Trophoblast cell (in vitro differentiated cells and primary cell): ENCODE data around the gene PAX5.
A peak's percentile ranks its signal among the peaks of the same experiment; 100 is the strongest.

Experiments used
- DNase-seq, 2 donors: peaks; one replicate each; pipeline ENCODE4 v3.0.0-alpha.2; 2016
- H2AFZ ChIP-seq: 2 replicates; pipeline ENCODE4 v1.6.1; 2013; ENCODE audit warnings: low read length, moderate library complexity, mild to moderate bottlenecking; ENCODE audit not compliant: insufficient read depth, poor library complexity
- H2AK5ac ChIP-seq: 2 replicates; pipeline ENCODE4 v1.6.1; 2013; ENCODE audit warnings: mild to moderate bottlenecking, low read length
- H2BK120ac ChIP-seq: 2 replicates; pipeline ENCODE4 v1.6.1; 2013; ENCODE audit warnings: low read length, mild to moderate bottlenecking, moderate library complexity; ENCODE audit not compliant: insufficient read depth, poor library complexity
- H2BK12ac ChIP-seq: 2 replicates; pipeline ENCODE4 v1.6.1; 2013; ENCODE audit warnings: mild to moderate bottlenecking, low read length, moderate library complexity
- H2BK5ac ChIP-seq: 2 replicates; pipeline ENCODE4 v1.6.1; 2013; ENCODE audit warnings: low read length, low read depth, moderate library complexity, mild to moderate bottlenecking; ENCODE audit not compliant: poor library complexity
- H3K14ac ChIP-seq: 2 replicates; pipeline ENCODE4 v1.6.1; 2013; ENCODE audit warnings: mild to moderate bottlenecking, low read length
- H3K18ac ChIP-seq: 2 replicates; pipeline ENCODE4 v1.6.1; 2013; ENCODE audit warnings: mild to moderate bottlenecking, low read length
- H3K23ac ChIP-seq: 2 replicates; pipeline ENCODE4 v1.6.1; 2013; ENCODE audit warnings: low read length
- H3K27ac ChIP-seq: 2 replicates; pipeline ENCODE4 v1.5.1; 2013; ENCODE audit warnings: low read depth, mild to moderate bottlenecking, inconsistent platforms, low read length, moderate library complexity
- H3K27me3 ChIP-seq: 2 replicates; pipeline ENCODE4 v1.6.1; 2013; ENCODE audit warnings: inconsistent platforms, mild to moderate bottlenecking, low read length, moderate library complexity; ENCODE audit not compliant: insufficient read depth
- H3K36me3 ChIP-seq, 2 experiments: 1 replicate in 1 of 2; 2 replicates in 1 of 2; pipeline ENCODE4 v1.6.1; 2013; ENCODE audit warnings: low read length in 2 of 2, mild to moderate bottlenecking in 2 of 2, moderate library complexity in 1 of 2; ENCODE audit not compliant: insufficient read depth in 2 of 2, control insufficient read depth in 1 of 2
- H3K4ac ChIP-seq: 2 replicates; pipeline ENCODE4 v1.6.1; 2013; ENCODE audit warnings: low read depth, mild to moderate bottlenecking, low read length, moderate library complexity
- H3K4me1 ChIP-seq, 2 experiments: 1 replicate in 1 of 2; 2 replicates in 1 of 2; pipeline ENCODE4 v1.6.1; 2013; ENCODE audit warnings: low read length in 2 of 2, mild to moderate bottlenecking in 2 of 2, moderate library complexity in 1 of 2; ENCODE audit not compliant: insufficient read depth in 2 of 2, control insufficient read depth in 1 of 2
- H3K4me2 ChIP-seq: 2 replicates; pipeline ENCODE4 v1.6.1; 2013; ENCODE audit warnings: inconsistent platforms, mild to moderate bottlenecking, low read length, moderate library complexity
- H3K4me3 ChIP-seq: 2 replicates; pipeline ENCODE4 v1.5.1; 2013; ENCODE audit warnings: mild to moderate bottlenecking, low read depth, low read length, inconsistent platforms
- H3K79me1 ChIP-seq: one replicate; pipeline ENCODE4 v1.6.1; 2013; ENCODE audit warnings: low read length
- H3K79me2 ChIP-seq: 2 replicates; pipeline ENCODE4 v1.6.1; 2013; ENCODE audit warnings: low read length, mild to moderate bottlenecking; ENCODE audit not compliant: control insufficient read depth, insufficient read depth, poor library complexity
- H3K9ac ChIP-seq: 2 replicates; pipeline ENCODE4 v1.6.1; 2013; ENCODE audit warnings: mild to moderate bottlenecking, low read length
- H3K9me3 ChIP-seq: 2 replicates; pipeline ENCODE4 v1.6.1; 2013; ENCODE audit warnings: low read depth, mild to moderate bottlenecking, control low read depth, inconsistent platforms, low read length; ENCODE audit not compliant: insufficient read depth
- H4K12ac ChIP-seq: 2 replicates; pipeline ENCODE4 v1.6.1; 2013; ENCODE audit warnings: low read depth, mild to moderate bottlenecking, low read length, moderate library complexity
- H4K8ac ChIP-seq: 2 replicates; pipeline ENCODE4 v1.6.1; 2013; ENCODE audit warnings: low read depth, mild to moderate bottlenecking, low read length, moderate library complexity
- H4K91ac ChIP-seq: one replicate; pipeline ENCODE4 v1.6.1; 2013; ENCODE audit warnings: low read depth, mild to moderate bottlenecking, low read length, moderate library complexity
- WGBS: extraction: QIAGEN DNeasy Blood & Tissue Kit; methylation state at CpG from one replicate; pipeline ENCODE4 v1.1.7; 2013; ENCODE audit warnings: missing lambda C conversion rate; ENCODE audit not compliant: insufficient read length, insufficient coverage; ENCODE audit errors: extremely low coverage; 5-methylcytosine and 5-hydroxymethylcytosine counted together

The PAX5 gene

DNA sequence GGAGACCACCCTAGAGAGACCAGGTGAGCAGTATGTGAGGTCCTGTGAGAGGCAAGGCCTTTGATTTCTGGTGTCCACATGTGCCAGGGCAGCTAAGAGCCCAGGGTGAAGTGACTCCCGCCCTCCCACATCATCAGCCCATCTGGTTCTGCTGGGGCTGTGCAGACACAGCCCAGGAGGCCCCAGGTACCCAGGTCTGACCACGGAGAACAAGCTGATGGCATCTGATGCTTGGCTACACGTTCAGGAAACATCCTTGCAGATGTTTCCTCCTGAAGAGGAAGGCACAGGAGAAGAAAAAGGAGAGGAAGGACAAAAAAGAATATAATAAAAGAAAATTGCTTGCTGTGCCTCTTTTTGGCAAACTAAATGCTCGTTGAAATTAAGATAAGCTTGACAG lies 225.8 kb downstream of the PAX5 start:
- Histone ChIP-seq H2BK12ac (no peak overlapping the region), H2AK5ac (no peak overlapping the region), H3K79me1 (no peaks in the 10 kb centered on the region), H3K4me3 (no peak overlapping the region), H4K8ac (no peak overlapping the region), H3K18ac (no peak overlapping the region), H3K4me1 (no peaks in the 10 kb centered on the region), H3K27ac (no peak overlapping the region), H3K9me3 (no peaks in the 10 kb centered on the region), H3K4ac (no peak overlapping the region), H3K36me3 (no peaks in the 10 kb centered on the region), H2BK120ac (no peak overlapping the region), H4K12ac (no peak overlapping the region), H2BK5ac (no peak overlapping the region), H3K14ac (no peak overlapping the region), H3K9ac (no peak overlapping the region), H3K27me3 (no peaks in the 10 kb centered on the region), H2AFZ (no peak overlapping the region), H3K4me2 (no peak overlapping the region), H4K91ac (no peak overlapping the region), H3K23ac (no peak overlapping the region), H3K79me2 (no peaks in the 10 kb centered on the region)
- DNase-seq: no peak
- WGBS: no CpG with 5 or more reads among the region's 4 CpGs

DNA sequence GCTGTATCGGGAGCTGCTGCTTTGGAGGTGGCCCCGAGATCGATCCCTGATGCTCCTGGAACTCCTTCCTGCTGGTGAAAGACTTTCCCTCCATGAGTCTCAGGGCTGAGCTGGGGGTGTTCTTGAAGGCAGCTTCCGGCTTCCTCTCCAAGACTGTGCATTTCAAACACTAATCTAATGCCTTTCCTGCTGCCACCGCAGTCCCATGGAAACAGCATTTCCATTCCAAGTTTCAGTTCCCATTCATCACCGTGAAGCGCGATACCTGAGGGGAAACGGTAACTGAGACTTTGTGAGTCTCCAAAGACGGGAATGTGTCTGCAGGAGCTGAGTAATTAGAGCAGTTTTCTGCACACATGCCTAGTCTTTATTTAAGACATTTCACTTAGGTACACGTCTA lies 230.1 kb downstream of the PAX5 start:
- Histone ChIP-seq H3K4me3 (no peak overlapping the region), H3K79me2 (no peaks in the 10 kb centered on the region), H3K4me1 (no peaks in the 10 kb centered on the region), H3K27ac (no peak overlapping the region), H2BK12ac (no peak overlapping the region), H3K23ac (no peak overlapping the region), H4K12ac (no peak overlapping the region), H3K4me2 (no peak overlapping the region), H3K27me3 (no peaks in the 10 kb centered on the region), H3K79me1 (no peaks in the 10 kb centered on the region), H2BK120ac (no peak overlapping the region), H2AK5ac (no peak overlapping the region), H2BK5ac (no peak overlapping the region), H3K9ac (no peak overlapping the region), H3K14ac (no peak overlapping the region), H3K9me3 (no peaks in the 10 kb centered on the region), H3K36me3 (no peaks in the 10 kb centered on the region), H3K18ac (no peak overlapping the region), H4K91ac (no peak overlapping the region), H4K8ac (no peak overlapping the region), H2AFZ (no peak overlapping the region), H3K4ac (no peak overlapping the region)
- no peak for DNase-seq
- no CpG with 5 or more reads among the region's 11 CpGs for WGBS

DNA sequence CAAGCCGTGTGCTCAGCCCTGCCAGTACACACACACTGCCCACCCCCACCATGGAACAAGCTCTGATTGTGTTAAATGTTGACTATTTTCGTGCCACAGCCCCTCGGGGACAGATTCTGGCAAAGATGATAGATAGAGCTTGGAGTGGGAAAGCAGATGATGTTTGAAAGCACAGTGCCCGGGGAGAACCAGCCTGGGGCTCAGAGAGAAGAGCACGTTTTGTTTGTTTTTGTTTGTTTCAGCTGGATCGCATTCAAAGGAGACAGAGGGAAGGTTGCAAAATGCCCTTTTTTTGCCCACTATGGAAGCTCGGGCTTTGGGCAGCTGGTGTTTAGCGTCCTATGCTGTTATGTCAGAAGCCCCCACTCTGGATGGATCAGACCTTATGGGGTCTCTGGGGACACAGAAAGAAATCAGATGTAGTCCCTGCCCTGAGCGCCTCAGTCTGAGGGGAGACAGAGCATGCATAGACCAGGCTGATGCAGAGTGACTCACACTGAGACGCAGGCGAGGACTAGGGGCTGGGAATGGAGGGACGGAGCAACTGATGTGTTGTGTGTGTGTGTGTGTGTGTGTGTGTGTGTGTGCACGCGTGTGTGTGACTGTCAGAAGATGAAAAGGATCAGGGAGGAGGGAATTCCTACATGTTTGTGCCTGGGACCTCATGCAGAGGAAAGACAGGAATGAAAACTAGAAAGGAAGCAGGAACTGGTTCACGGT lies 231.7 kb downstream of the PAX5 start:
- Histone ChIP-seq H3K4me3 (no peak overlapping the region), H3K14ac (no peak overlapping the region), H4K8ac (no peak overlapping the region), H3K4me2 (no peak overlapping the region), H3K4ac (no peak overlapping the region), H4K12ac (no peak overlapping the region), H3K36me3 (no peaks in the 10 kb centered on the region), H3K79me1 (no peaks in the 10 kb centered on the region), H3K9me3 (no peaks in the 10 kb centered on the region), H3K27ac (no peak overlapping the region), H4K91ac (no peak overlapping the region), H2BK5ac (no peak overlapping the region), H3K9ac (no peak overlapping the region), H2AFZ (no peak overlapping the region), H2AK5ac (no peak overlapping the region), H3K27me3 (no peaks in the 10 kb centered on the region), H3K4me1 (no peaks in the 10 kb centered on the region), H3K79me2 (no peaks in the 10 kb centered on the region), H2BK120ac (no peak overlapping the region), H2BK12ac (no peak overlapping the region), H3K23ac (no peak overlapping the region), H3K18ac (no peak overlapping the region)
- DNase-seq: no peak
- no CpG with 5 or more reads among the region's 15 CpGs for WGBS

DNA sequence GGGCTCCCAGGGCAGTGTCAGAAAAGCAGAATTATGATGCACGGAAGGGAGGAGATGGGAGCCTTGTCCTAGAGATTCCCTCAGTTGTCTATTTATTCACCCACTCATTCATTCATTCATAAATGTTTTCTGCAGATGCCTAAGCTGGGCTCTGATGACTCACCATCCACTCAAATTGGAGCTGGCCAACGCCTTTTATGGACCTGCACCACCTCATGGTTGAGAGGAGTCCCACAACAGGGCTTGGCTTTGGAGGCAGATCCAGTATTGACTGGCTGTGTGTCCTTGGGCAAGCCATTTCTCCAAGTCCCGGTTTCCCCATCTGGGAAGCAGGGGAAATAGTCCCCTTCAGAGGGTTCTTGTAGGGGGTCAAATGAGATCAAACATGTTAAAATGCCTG lies 233.6 kb downstream of the PAX5 start:
- H3K14ac ChIP-seq: no peak overlapping the region
- no peak overlapping the region for H2BK12ac ChIP-seq
- no CpG with 5 or more reads among the region's 3 CpGs for whole genome bisulfite sequencing
- H2BK120ac ChIP-seq: no peak overlapping the region
- no peaks in the 10 kb centered on the region for H3K4me1 ChIP-seq
- H3K27me3 ChIP-seq: no peaks in the 10 kb centered on the region
- no peak overlapping the region for H4K12ac ChIP-seq
- no peaks in the 10 kb centered on the region for H3K36me3 ChIP-seq
- no peak overlapping the region for H3K9ac ChIP-seq
- H3K23ac ChIP-seq: no peak overlapping the region
- H3K4ac ChIP-seq: no peak overlapping the region
- no peak overlapping the region for H4K91ac ChIP-seq
- DNase-seq: no peak
- H3K4me3 ChIP-seq: peak overlapping the region; percentile 43
- no peak overlapping the region for H3K27ac ChIP-seq
- no peak overlapping the region for H4K8ac ChIP-seq
- H2AK5ac ChIP-seq: no peak overlapping the region
- no peak overlapping the region for H2BK5ac ChIP-seq
- no peak overlapping the region for H3K18ac ChIP-seq
- H3K79me1 ChIP-seq: no peaks in the 10 kb centered on the region
- H3K9me3 ChIP-seq: peaks cover 2% of the 10 kb centered on the region
- H2AFZ ChIP-seq: no peak overlapping the region
- H3K79me2 ChIP-seq: no peaks in the 10 kb centered on the region
- no peak overlapping the region for H3K4me2 ChIP-seq
